Erythroblast (primary cell): ENCODE measurements around the gene PRSS8.
A peak's percentile ranks its signal among the peaks of the same experiment; 100 is the strongest.

Experiments
- DNase-seq, 2 experiments: peaks; one replicate each; lab custom pipeline; 2025; lab: John Stamatoyannopoulos, UW
- GATA1 ChIP-seq: IDR thresholded peaks from 2 replicates; pipeline ENCODE4 v1.6.1; 2011; ENCODE audit warnings: low read depth, mild to moderate bottlenecking, control low read depth, low read length, moderate library complexity
- POLR2A ChIP-seq: IDR thresholded peaks from 2 replicates; pipeline ENCODE4 v1.6.1; 2011; ENCODE audit warnings: mild to moderate bottlenecking, low read length

PRSS8 gene

GRCh38 chr16:31128711-31129567 lies 6.6 kb downstream of the PRSS8 start:
- TF ChIP-seq POLR2A (peak; percentile 16), GATA1 (no peak)
- DNase-seq: peak; percentile 73 to 87

DNA sequence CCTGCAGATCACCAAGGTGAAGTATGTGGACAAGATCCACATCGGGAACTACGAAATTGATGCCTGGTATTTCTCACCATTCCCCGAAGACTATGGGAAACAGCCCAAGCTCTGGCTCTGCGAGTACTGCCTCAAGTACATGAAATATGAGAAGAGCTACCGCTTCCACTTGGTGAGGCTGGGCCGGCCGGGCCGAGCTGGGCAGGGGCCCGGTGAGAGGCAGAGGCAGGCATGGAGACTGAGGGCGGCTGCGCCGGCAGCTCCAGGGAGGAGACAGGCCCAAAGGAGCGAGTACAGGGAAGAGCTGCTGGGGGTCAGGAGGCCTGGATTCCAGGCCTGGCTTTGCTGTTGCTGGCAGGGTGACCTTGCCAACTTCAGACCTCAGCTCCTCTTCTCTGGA lies 8.3 kb downstream of the PRSS8 start:
- no peak for TF ChIP-seq POLR2A
- no peak for TF ChIP-seq GATA1

DNA sequence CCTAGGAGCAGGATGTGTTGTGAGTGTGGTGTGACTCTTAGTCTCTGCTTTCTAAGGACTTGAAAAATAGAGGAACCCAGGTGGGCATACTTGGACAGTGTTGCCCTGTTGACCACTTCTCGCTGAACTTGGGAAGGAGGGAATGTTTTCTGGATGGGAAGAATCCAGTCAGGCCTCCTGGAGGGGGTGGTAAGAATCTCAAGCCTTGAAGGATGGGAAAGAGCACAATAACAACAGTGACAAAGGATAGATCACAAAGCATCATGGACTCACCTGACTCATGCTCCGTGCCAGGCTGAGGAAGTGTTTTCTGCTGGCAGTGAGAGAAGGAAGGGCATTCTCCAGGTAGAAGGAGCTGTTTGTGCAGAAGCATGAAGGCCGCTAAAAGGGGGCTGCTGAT lies 9.7 kb downstream of the PRSS8 start:
- DNase-seq: no peak
- TF ChIP-seq POLR2A: no peak
- no peak for TF ChIP-seq GATA1

More for the DNA sequence above, 8.3 kb downstream of the PRSS8 start:
- no peak for DNase-seq

- TF ChIP-seq GATA1 (no peak), POLR2A (no peak)
- no peak for DNase-seq
Measured at GRCh38 chr16:31120129-31120528, 15.4 kb downstream of the PRSS8 start.

GRCh38 chr16:31118223-31119155 lies 17.0 kb downstream of the PRSS8 start:
- DNase-seq: no peak
- TF ChIP-seq GATA1 (no peak), POLR2A (no peak)

DNA sequence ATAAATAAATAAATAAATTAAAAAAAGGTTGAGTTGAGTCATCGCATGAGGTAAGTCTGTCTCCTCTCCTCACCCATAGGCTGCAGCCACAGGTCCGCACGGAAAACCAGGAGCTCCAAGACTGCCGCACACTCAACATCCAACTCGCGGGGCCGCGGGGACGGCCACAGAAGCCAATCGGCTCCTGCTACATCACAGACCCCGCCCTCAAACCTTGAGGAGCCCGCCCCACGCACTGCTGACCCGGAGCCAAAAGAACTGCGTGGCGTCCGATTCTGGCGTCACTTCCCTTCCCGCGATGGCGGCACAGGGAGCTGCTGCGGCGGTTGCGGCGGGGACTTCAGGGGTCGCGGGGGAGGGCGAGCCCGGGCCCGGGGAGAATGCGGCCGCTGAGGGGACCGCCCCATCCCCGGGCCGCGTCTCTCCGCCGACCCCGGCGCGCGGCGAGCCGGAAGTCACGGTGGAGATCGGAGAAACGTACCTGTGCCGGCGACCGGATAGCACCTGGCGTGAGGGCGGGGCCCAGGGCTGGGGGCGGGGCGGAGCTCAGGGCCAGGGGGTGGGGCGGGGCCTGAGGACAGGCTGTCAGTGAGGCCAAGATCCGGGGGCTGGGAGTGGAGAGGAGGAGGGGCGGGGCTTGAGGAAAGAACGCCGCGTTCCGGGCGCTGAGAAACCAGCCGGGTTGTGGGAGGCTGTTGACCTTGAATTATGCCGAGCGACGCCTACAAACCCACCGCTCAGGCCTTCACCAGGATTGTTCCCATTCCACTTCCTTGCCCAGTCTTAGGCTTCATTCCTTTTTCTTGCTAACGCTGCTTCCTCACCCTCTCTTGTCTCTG lies 17.9 kb downstream of the PRSS8 start, which contains the start of gene KAT8:
TSS of gene KAT8 (plus strand) at position 281 of the 839 bp plus-strand sequence. CDS start at position 299, 18 bp downstream.
- TF ChIP-seq GATA1 (no peak), POLR2A (peak; percentile 84)
- peak; percentile 99 for DNase-seq

DNA sequence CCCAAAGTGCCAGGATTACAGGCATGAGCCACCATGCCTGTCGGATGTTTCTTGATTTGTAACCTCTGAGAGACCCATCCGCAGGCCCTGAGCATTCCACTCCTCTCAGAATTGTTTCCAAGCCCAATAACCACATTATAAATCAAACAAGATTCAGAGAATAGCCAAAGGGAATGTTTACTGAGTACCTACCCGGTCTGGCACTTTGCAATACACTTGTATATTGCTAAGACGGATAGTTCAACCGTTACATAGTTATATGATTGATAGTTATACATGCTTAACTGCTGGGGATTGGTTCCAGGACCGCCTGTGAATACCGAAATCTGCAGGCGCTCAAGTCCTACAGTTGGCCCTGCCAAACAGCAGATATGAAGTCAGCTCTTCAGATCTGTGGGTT lies 21.1 kb downstream of the PRSS8 start:
- no peak for TF ChIP-seq GATA1
- TF ChIP-seq POLR2A: no peak
- DNase-seq: no peak

DNA sequence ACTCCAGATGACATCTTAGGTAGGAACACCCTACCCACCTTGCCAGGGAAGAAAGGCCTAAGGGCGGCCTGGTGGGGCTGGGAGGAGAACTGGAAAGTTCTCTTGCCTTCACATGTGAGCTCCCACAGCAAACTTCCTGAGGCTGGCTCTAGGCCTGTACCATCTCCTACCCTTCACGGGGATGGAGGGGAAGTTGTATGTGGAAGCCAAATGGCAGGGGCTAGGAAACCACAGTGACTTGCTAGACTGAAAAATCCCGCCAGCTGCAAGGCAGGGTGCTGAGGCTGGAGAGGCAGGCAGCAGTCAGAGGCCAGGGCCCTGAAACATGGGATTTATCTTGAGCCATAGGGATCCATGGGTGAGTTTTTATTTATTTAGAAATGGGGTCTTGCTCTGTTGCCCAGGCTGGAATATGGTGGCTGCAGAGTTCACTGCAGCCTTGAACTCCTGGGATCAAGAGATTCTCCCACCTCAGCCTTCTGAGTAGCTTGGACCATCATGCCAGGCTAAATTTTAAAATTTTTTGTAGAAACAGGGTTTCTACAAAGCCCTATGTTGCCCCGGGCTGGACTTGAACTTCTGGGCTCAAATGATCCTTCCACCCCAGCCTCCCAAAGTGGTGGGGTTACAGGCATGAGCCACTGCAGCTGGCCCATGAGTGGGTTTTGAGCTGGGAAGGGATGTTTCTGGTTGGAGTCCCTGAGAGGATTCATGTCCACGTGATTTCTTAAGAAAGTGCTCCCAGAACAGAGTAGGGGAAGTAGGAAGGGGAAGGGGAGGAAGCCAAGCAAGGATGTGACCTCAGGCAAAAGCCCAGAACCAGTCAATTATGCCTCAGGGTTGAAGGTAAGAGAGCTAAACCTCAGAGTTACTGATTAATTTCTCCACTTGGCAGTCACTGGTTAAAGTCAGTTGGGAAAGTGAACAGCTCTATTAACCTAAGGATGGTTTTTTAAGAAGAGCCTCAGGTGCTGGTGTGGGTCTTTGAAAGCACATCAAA lies 22.1 kb downstream of the PRSS8 start:
- no peak for DNase-seq
- TF ChIP-seq GATA1 (no peak), POLR2A (no peak)

GRCh38 chr16:31112711-31113110 lies 22.8 kb downstream of the PRSS8 start:
- no peak for DNase-seq
- TF ChIP-seq POLR2A (no peak), GATA1 (no peak)

GRCh38 chr16:31111881-31112466 lies 23.6 kb downstream of the PRSS8 start:
- TF ChIP-seq POLR2A (no peak), GATA1 (no peak)
- DNase-seq: no peak

DNA sequence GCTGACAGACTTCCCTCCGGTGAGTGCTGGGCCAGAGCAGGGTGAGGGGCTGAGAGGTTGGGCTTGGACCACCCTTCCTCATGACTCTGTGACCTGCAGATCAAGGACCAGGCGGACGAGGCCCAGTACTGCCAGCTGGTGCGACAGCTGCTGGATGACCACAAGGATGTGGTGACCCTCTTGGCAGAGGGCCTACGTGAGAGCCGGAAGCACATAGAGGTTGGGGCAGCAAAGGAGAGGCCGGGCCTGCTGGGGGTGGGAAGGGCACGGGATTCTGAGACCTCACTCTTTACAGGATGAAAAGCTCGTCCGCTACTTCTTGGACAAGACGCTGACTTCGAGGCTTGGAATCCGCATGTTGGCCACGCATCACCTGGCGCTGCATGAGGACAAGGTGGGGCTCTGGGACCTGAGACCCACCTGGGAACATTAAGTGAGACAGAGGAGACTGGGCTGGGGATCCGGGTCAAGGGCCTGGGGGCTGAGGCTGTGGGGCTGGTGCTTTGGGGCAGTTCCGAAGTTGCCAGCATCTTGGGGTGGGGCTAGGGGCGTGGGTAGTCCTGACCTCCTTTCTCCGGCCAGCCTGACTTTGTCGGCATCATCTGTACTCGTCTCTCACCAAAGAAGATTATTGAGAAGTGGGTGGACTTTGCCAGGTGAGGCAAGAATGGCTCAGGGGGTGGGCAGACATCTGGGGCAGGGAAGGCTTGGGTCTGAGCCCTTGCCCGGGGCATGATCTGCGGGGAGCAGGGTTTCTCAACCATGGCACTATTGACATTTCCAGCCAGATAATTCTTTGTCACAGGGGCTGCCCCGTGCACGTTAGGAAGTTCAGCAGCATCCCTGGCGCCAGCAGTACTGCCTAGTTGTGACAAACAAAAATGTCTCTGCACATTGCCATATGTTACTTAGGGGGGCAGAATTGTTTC lies 25.2 kb downstream of the PRSS8 start:
- TF ChIP-seq POLR2A (no peak), GATA1 (no peak)
- DNase-seq: no peak
